HG03469 (cell line): ENCODE data around the gene TNNI2.

Experiments
- ATAC-seq: cut with Tn5 transposase; IDR thresholded peaks from one replicate; pipeline ENCODE4 v1.9.1; 2021; ENCODE audit warnings: mild to moderate bottlenecking, moderate library complexity, moderate number of reproducible peaks; ENCODE audit not compliant: unreplicated experiment

TNNI2 gene

GRCh38 chr11:1820463-1821325 is 18.1 kb upstream of the TNNI2 start:
- ATAC-seq: no peak

- no peak for ATAC-seq
These were observed 17.2 kb upstream of the TNNI2 start for GRCh38 chr11:1821562-1821961.

- no peak for ATAC-seq
These were observed 16.0 kb upstream of the TNNI2 start for GRCh38 chr11:1822648-1823375.

DNA sequence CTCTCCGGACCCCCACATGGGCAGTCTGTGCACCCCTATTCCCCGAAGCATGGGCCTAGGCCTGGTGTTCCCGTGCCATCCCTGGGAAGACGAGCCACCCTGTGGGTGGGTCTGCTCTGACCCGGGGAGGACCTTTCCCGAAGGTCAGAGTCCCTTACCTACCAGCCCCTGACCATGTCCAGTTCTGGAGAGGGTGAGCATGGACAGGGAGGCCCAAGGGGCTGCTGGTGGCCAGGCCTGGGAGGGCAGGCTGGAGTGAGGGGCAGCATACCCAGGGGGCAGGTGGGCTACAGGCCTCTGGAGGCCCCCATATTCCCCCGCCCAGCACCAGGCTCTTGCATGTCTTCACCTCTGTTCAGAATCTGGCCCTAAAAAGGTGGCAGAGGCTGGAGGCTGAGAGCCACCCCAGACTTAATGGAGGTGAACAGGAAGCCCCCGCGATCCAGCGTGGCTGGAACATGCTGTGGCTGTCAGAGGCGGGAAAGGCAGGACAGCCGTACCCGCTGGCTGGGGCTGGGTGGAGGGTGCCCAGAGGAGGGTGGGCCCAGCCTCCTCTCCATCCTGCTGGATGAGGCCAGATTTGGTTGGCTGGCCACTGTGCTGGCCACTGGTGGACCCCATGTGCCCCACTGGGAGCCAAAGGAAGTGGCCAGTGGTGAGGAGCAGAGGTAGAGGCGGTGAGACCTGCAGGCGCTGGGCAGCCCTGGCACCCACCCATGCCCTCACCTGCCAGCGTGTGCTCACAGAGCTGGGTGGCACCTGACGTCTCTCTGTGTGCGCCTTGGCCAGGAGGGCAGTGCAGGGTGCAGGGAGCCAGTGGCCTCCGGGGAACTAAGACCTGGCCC is 15.2 kb upstream of the TNNI2 start:
- no peak for ATAC-seq

DNA sequence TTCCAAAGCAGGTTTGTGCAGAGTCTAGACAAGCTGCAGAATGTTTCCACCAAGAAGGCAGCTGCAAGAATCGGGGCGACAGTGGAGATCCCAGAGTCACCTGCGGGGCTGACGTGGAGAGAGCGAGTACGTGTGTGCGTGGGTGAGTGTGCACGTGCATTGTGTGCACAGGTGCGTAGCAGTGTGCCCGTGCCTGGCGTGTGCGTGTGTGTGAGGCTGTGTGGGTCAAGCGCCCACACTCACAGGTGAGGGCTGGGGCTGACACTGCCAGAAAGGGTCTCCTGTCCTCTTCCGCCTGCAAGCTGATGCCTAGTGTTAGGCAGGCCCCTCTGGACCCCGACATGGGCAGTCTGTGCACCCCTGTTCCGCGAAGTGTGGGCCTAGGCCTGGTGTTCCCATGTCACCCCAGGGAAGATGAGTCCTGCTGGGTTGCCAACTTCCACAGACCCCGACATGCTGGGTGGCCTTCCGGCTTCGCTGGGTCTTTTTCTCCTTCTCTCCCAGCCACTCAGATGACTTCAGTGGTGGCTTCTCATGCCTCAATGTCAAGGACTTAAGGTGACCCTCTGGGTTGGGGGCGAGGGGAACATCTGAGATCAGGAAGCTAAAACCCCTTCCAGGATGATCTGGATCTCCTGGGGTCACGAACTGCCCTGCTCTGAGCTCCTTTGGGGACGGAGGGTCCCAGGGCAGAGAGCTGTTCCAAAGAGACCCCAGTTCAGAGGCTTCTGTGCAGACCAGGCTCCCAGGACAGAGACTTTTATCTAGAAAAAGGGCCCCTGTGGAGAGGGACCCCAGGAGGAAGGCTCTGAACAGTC is 14.4 kb upstream of the TNNI2 start:
- no peak for ATAC-seq

- ATAC-seq: no peak
These were observed 13.6 kb upstream of the TNNI2 start for GRCh38 chr11:1825039-1825740.

- ATAC-seq: no peak
These were observed 12.9 kb upstream of the TNNI2 start for GRCh38 chr11:1825785-1826451.

DNA sequence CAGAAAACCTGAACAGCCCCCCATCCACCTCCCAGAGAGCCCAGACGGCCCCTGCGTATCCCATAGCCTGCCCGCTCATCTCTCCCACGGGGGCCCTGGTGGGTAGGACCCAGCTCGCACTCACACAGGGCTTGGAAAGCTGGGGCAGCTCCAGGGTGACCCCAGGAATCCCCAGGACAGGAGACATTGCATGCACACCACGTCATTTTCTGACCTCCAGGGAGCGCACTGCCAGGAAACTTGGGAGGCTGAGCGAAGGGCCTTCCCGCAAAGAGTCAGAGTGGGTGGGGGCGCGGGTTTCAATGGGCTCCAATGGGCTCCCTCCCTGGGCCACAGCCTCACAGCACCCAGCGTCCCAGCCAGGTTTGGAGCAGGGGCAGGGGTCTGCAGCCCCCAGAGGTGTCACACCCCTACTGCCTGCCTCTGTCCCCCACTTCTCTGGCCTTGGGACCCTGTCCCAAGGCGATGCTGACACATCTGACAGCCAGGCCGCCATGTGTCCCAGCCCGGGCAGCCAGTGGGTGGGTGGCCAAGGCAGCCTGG is 12.2 kb upstream of the TNNI2 start:
- no peak for ATAC-seq

GRCh38 chr11:1827095-1827813 is 11.5 kb upstream of the TNNI2 start:
- ATAC-seq: no peak

DNA sequence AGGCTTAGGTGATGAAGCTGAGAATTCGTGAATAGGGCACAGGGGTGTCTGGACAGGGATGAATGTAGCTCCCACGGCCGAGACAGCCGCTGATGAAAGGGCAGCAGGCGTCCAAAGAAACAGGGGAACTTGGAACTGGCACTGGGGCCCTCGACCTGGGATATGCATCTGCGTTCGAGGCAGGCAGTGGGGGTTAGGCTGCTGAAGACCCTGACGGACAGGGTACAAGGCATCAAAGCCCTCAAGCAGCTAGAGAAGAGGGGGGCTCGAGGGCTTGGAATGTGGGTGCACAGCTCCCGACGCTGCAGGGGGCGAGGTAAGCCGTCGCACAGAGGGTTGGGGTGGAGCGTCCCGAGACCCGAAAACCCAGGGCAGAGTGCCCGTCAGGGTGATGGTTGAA is 10.8 kb upstream of the TNNI2 start:
- no peak for ATAC-seq

DNA sequence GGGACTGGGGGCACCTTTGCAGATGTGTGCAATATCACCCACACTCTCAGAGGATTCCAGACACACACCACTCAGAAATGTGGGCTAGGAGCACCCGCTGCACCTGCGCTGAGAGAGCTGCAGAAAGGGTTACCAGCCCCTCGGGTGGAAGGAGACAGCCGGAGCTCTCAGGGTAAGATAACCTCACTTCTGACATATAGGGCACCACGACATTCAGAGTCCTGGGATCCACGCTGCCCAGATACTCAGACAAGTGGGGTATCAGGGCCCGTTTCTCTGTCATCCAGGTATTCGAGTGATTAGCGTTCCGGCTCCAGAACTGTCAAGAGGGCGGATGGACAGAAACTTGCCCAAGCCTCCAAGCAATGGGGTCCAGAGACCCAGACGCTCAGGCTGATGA is 10.2 kb upstream of the TNNI2 start:
- ATAC-seq: no peak

DNA sequence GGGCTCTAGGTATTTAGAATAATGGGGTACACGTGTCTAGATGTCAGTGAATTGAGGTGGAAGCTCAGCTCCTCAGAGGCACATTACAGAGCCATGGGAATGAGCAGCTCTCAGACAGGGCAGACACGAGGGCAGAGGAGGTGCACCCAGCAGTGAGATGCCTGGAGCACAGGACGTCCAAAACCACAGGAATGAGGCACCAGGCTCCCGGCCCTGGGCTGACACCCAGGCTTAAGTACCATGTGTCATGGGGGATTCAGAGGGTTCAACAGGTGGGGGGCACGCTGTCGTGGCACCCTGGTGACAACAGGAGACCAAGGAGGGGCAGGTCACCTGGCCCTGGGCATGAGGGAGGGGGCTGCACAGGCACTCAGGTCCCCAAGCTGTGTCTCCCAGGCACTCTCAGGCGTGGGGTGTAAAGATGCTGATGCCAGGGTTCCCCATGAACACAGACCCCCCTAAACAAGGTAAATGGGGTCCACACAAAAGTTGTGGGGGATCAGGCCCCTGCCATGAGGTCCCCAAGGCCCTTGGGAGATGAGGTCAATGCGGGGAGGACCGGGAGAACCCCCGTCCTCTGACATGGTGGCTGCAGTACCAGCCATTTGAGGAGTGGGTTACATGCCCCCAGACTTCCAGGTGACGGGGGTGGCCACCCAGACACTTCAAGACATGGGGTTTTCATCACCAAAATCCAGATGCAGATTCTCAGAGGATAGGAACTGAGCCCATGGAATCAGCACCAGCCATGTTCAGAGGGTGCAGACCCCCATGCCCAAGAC is 9.6 kb upstream of the TNNI2 start:
- no peak for ATAC-seq

- no peak for ATAC-seq
These were observed 8.8 kb upstream of the TNNI2 start for GRCh38 chr11:1830004-1830321.

DNA sequence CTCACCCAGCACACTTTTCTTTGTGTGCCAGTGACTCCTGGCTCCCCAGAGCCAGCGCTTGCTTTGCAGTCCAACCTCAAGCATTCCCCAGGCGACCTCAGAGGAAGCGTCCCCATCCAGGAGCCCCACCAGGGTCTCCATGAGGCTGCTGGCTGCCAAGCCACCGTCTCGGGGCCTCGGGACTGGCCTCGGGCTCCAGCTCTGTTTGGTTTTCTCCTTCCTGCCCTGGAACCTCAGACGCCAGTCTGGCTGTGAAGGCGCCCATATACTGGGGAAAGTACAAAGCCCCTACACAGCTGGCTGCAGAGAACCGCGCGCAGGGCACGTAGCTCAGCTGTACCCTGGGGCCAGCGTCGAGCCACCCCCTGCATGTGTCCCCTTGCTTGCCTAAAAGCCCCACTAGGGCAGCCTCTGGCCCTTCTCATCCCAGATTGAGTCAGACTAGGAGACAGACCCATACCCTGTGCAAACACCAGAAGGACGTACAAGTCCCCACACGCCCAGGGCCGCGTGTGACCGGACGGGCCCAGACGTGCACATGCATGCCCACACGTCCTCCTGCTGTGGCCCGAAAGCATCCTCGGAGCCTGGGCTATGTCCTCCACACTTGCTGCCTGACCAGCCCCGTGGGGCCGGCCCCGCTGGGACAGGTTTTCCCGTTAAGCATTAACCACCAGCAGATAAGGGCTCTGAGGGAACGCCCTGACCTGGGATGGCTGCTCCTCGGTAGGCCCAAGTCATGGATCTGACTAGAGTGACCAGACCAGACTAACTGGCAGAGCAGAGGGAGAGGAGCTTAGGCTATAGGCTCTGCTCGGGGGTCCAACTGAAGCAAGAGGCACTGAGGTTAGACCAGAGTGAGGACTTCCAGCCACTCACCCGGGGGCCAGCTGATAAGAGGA is 8.2 kb upstream of the TNNI2 start:
- ATAC-seq: no peak

GRCh38 chr11:1831338-1832210 is 7.2 kb upstream of the TNNI2 start:
- ATAC-seq: no peak
